ENCODE measurements around the gene ARID1A.

Gene ARID1A

DNA sequence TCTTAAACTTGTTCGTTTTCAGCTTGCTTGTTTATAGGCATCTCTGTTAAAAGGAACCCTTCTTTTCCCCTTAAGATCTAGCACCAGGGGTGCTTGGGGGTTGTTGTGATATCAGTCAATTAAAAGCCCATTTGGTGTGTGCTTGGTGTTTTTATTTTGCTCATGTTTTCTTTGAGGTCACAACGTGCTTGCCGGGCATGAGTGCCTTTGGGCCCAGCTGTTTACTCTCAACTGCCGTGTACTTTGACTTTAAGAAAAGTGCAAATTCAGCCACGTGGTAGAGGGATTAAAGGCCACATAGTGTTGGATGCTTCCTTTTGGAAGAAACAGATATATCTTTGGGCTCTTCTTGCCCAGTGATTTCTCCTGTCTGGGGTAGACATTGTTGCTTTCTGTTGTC is 10.5 kb downstream of the ARID1A start:
- intact Hi-C loops (cut with DNase I; ENCODE audit: low total_unique reads) = no loop called here
- TF ChIP-seq, protein P1, sequence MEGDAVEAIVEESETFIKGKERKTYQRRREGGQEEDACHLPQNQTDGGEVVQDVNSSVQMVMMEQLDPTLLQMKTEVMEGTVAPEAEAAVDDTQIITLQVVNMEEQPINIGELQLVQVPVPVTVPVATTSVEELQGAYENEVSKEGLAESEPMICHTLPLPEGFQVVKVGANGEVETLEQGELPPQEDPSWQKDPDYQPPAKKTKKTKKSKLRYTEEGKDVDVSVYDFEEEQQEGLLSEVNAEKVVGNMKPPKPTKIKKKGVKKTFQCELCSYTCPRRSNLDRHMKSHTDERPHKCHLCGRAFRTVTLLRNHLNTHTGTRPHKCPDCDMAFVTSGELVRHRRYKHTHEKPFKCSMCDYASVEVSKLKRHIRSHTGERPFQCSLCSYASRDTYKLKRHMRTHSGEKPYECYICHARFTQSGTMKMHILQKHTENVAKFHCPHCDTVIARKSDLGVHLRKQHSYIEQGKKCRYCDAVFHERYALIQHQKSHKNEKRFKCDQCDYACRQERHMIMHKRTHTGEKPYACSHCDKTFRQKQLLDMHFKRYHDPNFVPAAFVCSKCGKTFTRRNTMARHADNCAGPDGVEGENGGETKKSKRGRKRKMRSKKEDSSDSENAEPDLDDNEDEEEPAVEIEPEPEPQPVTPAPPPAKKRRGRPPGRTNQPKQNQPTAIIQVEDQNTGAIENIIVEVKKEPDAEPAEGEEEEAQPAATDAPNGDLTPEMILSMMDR (IDR thresholded peaks at IDR 0.05) = no peak
- no peak for DNase-seq
- H3K27ac ChIP-seq = peak overlapping the region; percentile 66
- peak overlapping the region in 1 of 2 donors; percentile 16 for H3K4me3 ChIP-seq
- H3K27me3 ChIP-seq = no peaks in the 10 kb centered on the region
- H3K4me1 ChIP-seq = peaks cover 0 to 99% (median 76%) of the 10 kb centered on the region in 4 donors
- no peaks in the 10 kb centered on the region for H3K9me3 ChIP-seq
- H3K36me3 ChIP-seq = peaks cover 0 to 13% (median 3%) of the 10 kb centered on the region in 3 donors

DNA sequence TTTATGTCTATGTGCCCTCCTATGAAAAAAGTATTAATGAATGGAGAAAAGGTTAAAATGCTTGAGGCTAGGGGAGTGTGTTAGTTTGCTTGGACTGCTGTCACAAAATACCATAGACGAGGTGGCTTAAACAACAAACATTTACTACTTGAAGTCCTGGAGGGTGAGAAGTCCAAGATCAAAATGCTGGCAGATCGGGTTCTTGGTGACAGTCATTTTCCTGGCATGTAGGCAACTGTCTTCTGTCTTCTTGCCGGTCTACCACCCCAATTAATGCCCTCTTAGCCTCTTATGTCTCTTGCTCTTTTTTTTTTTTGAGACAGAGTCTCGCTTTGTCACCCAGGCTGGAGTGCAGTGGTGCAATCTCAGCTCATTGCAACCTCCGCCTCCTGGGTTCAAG is 15.0 kb downstream of the ARID1A start:
- intact Hi-C loops (cut with DNase I; ENCODE audit: low total_unique reads) = no loop called here
- TF ChIP-seq, protein P1 (IDR thresholded peaks at IDR 0.05) = no peak
- Histone ChIP-seq H3K4me1 (peaks cover 0 to 99% (median 54%) of the 10 kb centered on the region in 4 donors), H3K27ac (no peak overlapping the region), H3K36me3 (peaks cover 0 to 13% (median 3%) of the 10 kb centered on the region in 3 donors), H3K9me3 (no peaks in the 10 kb centered on the region), H3K4me3 (no peak overlapping the region), H3K27me3 (no peaks in the 10 kb centered on the region)
- no peak for DNase-seq

GRCh38 chr1:26711777-26712176 is 16.0 kb downstream of the ARID1A start:
- Histone ChIP-seq H3K4me3 (no peak overlapping the region), H3K4me1 (peaks cover 0 to 99% (median 48%) of the 10 kb centered on the region in 4 donors), H3K27ac (no peak overlapping the region), H3K27me3 (no peaks in the 10 kb centered on the region), H3K9me3 (no peaks in the 10 kb centered on the region), H3K36me3 (peaks cover 0 to 13% (median 3%) of the 10 kb centered on the region in 3 donors)
- intact Hi-C loops (cut with DNase I; ENCODE audit: low total_unique reads) = no loop called here
- DNase-seq = no peak
- TF ChIP-seq, protein P1 (IDR thresholded peaks at IDR 0.05) = no peak

DNA sequence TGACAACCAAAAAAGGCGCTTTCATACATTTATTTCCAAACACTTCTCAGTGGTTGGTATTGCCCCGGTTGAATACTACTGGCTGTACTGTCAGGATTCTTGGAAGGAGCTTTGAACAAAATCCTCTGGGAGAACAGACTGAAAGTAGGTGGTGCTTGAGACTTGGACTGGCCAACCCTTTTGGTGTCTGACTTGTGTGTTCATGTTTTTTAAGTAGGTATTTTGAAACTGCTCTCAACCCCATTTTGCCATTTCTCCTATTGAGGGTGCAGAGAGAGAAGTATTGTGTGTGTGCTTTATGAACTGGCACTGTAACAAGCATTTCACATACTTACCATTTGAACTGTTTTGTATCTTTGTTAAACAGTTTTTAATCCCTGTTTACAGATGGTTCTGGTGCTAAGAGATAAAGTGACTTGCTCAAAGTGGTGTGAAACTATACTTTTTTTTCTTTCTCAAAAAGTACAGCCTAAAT is 21.2 kb downstream of the ARID1A start:
- intact Hi-C loops (cut with DNase I; ENCODE audit: low total_unique reads) = no loop called here
- no peak for DNase-seq
- TF ChIP-seq, protein P1 (IDR thresholded peaks at IDR 0.05) = no peak

DNA sequence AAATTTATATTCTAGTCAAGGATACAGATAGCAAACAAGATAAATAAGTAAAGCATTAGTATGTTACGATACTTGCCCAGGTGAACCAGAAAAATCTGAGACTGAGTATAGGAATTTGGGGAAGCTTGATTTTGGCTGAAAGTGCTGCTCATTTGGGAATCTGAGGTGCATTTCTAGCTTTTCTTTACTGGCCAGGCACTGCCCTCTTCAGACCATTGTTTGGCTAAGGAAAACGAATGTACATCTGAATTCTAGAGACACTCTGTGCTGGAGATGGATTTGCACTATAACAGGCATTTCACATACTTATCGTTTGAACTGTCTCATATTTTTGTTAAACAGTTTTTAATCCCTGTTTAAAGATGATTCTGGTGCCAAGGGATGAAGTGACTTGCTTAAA is 23.4 kb downstream of the ARID1A start:
- intact Hi-C loops (cut with DNase I; ENCODE audit: low total_unique reads) = no loop called here
- TF ChIP-seq, protein P1 (IDR thresholded peaks at IDR 0.05) = no peak

More for the DNA sequence above, 21.2 kb downstream of the ARID1A start:
- Histone ChIP-seq H3K4me3 (no peak overlapping the region), H3K4me1 (peaks cover 0 to 100% (median 48%) of the 10 kb centered on the region in 4 donors), H3K36me3 (no peaks in the 10 kb centered on the region), H3K27me3 (no peaks in the 10 kb centered on the region), H3K27ac (no peak overlapping the region), H3K9me3 (no peaks in the 10 kb centered on the region)

More for the DNA sequence above, 23.4 kb downstream of the ARID1A start:
- Histone ChIP-seq H3K9me3 (no peaks in the 10 kb centered on the region), H3K36me3 (no peaks in the 10 kb centered on the region), H3K27me3 (no peaks in the 10 kb centered on the region), H3K4me3 (no peak overlapping the region), H3K27ac (no peak overlapping the region), H3K4me1 (peaks cover 0 to 100% (median 54%) of the 10 kb centered on the region in 4 donors)
- no peak for DNase-seq
